GM18502 (cell line): ENCODE measurements around the gene TLE4.
A peak's percentile ranks its signal among the peaks of the same experiment; 100 is the strongest.
"Not testable (repeated sequence)": the region's sequence is repeated elsewhere in the genome, so short reads cannot be mapped to it uniquely, and the experiment has no call there.

ENCODE experiments used
- ATAC-seq: cut with Tn5 transposase; IDR thresholded peaks from one replicate; pipeline ENCODE4 v1.9.1; 2021; ENCODE audit warnings: mild to moderate bottlenecking; ENCODE audit not compliant: unreplicated experiment, poor library complexity

Gene TLE4

GRCh38 chr9:79571309-79572031 is at the start of gene TLE4:
TLE4 (plus strand) TSS chr9:79571965; CDS start chr9:79572791, 826 bp downstream.
- peak; percentile 88 for ATAC-seq

GRCh38 chr9:79522793-79523192 is 49.0 kb upstream of the TLE4 start:
- no peak for ATAC-seq

GRCh38 chr9:79524266-79524665 is 47.5 kb upstream of the TLE4 start:
- ATAC-seq = no peak

DNA sequence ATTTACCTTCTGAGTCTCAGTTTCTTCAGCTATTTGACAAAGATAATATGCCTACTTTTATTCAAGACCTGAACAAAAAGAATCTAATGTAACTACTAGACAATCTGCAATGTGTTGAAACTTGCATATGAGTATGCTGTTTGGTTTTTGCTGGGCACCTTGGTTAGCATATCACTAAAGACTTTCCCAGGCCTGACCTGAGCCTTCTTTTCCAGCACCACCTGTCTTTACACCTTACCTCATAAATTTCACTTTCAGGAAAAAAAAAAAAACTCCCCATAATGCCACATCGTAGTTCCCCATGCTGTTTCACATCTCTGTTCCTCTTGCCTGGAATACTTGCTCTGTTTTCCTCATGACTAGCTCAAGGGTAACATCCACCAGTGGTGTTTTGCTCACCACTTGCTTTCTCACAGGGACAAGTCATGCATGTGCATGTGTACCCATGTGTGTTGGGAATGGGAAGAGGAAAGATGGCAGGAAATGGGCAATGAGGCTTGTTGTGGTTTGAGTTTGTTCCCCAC is 45.6 kb upstream of the TLE4 start:
- ATAC-seq = no peak

GRCh38 chr9:79535534-79535933 is 36.2 kb upstream of the TLE4 start:
- ATAC-seq = no peak

DNA sequence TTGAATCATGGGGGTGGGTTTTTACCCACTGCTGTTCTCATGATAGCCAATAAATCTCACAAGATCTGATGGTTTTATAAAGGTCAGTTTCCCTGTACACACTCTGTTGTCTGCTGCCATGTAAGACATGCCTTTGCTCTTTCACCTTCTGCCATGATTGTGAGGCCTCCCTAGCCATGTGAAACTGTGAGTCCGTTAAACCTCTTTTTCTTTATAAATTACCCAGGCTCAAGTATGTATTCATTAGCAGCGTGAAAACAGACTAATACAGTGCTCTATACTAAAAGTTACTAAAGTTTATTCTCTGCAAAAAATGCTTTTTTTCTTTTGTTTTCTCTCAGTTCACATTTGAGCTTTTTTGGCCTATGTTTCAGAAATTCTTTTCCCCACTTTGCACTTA is 33.9 kb upstream of the TLE4 start:
- no peak for ATAC-seq

GRCh38 chr9:79542735-79543620 is 28.8 kb upstream of the TLE4 start:
- ATAC-seq = no peak

GRCh38 chr9:79544375-79544774 is 27.4 kb upstream of the TLE4 start:
- ATAC-seq = not testable (repeated sequence)

- ATAC-seq = no peak
Observed at GRCh38 chr9:79551586-79551985, 20.2 kb upstream of the TLE4 start.

GRCh38 chr9:79551994-79552393 is 19.8 kb upstream of the TLE4 start:
- ATAC-seq = no peak

GRCh38 chr9:79555474-79556089 is 16.2 kb upstream of the TLE4 start:
- ATAC-seq = no peak

DNA sequence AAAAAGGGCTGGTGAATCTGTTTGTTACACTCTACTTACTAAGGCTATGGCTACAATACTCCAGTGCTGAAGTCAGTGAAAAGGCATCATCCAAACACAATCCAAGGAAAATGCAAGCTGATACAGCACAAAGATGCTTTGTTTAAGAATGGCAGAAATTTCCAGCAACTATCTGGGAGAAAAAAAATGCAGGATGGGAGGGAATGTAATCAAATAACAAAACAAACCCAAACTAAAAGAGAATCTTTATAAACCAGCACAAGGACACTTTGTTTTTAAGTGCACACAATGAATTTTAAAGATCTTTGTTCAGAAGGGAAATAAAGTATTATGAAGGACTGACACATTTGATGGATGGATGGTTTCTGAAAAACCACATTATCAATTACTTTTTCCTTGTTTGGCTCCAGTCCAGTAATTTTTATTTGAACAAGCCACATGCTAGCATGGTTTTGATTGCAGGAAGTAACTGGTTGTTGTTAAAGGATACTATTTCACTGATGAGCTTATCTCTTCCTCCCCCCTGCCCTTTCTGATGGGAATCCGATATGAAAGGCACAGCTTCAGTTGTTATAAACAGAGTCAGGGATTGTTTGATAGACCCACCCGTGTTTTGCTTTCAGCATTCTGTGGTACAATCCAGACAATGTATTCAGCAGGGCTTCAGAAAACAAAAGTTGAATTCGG is 12.1 kb upstream of the TLE4 start:
- ATAC-seq = no peak

DNA sequence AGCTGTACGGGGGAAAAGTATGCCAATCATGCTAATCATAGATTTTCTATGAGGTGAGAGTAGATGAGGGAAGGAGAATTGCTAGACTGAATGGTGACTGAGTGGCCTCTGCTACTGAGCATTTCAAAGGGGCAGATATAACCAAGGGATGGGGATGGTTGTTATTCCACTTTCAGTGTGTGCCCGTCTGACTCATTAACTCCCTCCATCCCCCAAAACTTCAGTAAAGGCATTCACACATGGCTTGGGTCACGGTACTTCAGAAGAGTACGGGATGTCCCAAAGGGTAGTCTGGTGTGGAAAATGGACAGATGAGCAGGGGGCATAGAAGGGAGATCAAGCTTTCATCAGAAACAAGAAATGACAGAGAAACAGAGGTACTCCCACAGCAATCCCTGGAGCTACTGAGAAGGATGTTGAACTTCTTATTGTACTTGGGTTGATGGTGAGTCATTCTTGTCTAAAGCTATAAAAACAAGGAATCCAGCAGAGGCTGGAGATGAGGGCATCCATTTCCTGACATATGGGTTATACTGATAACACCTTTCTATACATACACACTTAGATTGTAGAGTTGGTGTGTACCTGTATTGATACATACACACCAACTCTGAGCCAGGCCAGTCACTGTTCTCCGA is 8.9 kb upstream of the TLE4 start:
- ATAC-seq = no peak

- ATAC-seq = no peak
Observed at GRCh38 chr9:79564105-79564504, 7.7 kb upstream of the TLE4 start.

DNA sequence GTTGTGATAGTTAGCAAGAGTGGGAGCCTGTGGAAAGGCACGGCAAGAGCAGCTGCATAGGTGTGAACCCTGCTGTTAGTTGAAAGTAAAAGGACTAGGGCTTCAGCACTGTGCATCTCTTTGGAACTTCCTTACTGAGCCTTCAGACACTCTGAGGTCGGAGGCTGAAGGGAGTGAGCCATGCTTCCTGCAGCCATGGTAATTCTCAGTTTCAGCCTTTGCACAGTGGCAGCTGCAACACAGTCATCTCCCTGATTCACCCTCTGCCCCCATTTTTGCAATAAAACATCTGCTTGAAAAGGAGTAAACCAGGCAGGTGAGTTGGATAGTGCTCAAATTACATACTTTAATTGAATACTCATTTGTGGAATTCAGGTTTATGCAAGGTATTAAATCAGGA is 6.5 kb upstream of the TLE4 start:
- peak; percentile 91 for ATAC-seq

- no peak for ATAC-seq
Observed at GRCh38 chr9:79567671-79568098, 4.1 kb upstream of the TLE4 start.

DNA sequence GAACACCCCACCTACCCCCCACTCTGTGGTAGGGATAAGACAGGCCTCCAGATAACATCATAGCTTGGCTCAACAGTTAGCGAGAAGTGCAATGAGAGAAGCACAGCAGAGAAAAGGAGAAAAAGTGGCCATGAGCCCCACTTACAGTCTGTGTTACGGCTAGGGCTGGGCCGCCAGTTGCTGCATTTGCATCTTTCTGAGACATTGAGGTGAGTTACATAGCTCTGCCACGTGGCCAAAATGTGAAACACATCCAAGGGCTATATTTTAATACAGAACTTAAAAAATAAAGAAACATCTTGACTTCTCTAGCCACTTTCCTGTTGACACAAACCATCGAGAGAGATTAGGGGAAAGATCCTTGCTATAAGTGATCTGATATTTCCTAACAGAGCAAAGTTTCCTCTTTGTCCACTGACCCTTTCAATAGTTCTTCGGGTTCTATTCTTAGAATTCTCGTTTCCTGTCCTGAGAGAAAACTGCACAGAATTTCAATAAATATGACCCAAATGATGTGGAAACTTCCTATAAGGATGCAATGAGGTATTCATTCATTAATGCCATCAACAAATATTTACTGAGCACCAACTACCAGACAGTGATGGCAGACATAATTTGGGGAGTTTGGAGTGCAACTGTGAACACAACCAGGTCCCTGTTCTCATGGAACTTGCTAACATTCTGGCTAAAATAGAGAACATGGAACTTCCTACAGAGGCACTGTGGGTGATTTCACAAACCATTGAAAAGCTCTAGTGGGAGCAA is 3.2 kb upstream of the TLE4 start:
- no peak for ATAC-seq

GRCh38 chr9:79569814-79570447 is 1.8 kb upstream of the TLE4 start:
- no peak for ATAC-seq
